ENCODE measurements around the gene TMEM132E.

- TF ChIP-seq PRDM1 (tag by site-specific recombination; IDR thresholded peaks at IDR 0.05) (no peak), ZNF214 (tag by site-specific recombination; IDR thresholded peaks at IDR 0.05; ENCODE audit: borderline replicate concordance) (no peak), CTCF (tag by site-specific recombination; IDR thresholded peaks at IDR 0.05) (no peak), KLF1 (tag by site-specific recombination; IDR thresholded peaks at IDR 0.05) (no peak), ZNF747 (tag by site-specific recombination; IDR thresholded peaks at IDR 0.05) (no peak), ZNF112 (tag by site-specific recombination; IDR thresholded peaks at IDR 0.05) (no peak), ZEB2 (tag by site-specific recombination; IDR thresholded peaks at IDR 0.05) (no peak), ZBTB11 (tag by site-specific recombination; conservative IDR thresholded peaks at IDR 0.05; ENCODE audit: low read depth) (no peak), MEIS1 (CRISPR knock-in tag; IDR thresholded peaks at IDR 0.05; ENCODE audit: borderline replicate concordance) (no peak)
- TF ChIP-seq, protein P1, sequence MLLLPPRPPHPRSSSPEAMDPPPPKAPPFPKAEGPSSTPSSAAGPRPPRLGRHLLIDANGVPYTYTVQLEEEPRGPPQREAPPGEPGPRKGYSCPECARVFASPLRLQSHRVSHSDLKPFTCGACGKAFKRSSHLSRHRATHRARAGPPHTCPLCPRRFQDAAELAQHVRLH (tag by site-specific recombination; IDR thresholded peaks at IDR 0.05), result no peak
- TF ChIP-seq, protein P2, sequence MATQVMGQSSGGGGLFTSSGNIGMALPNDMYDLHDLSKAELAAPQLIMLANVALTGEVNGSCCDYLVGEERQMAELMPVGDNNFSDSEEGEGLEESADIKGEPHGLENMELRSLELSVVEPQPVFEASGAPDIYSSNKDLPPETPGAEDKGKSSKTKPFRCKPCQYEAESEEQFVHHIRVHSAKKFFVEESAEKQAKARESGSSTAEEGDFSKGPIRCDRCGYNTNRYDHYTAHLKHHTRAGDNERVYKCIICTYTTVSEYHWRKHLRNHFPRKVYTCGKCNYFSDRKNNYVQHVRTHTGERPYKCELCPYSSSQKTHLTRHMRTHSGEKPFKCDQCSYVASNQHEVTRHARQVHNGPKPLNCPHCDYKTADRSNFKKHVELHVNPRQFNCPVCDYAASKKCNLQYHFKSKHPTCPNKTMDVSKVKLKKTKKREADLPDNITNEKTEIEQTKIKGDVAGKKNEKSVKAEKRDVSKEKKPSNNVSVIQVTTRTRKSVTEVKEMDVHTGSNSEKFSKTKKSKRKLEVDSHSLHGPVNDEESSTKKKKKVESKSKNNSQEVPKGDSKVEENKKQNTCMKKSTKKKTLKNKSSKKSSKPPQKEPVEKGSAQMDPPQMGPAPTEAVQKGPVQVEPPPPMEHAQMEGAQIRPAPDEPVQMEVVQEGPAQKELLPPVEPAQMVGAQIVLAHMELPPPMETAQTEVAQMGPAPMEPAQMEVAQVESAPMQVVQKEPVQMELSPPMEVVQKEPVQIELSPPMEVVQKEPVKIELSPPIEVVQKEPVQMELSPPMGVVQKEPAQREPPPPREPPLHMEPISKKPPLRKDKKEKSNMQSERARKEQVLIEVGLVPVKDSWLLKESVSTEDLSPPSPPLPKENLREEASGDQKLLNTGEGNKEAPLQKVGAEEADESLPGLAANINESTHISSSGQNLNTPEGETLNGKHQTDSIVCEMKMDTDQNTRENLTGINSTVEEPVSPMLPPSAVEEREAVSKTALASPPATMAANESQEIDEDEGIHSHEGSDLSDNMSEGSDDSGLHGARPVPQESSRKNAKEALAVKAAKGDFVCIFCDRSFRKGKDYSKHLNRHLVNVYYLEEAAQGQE (tag by site-specific recombination; IDR thresholded peaks at IDR 0.05), result no peak
- TF ChIP-seq, protein P3, sequence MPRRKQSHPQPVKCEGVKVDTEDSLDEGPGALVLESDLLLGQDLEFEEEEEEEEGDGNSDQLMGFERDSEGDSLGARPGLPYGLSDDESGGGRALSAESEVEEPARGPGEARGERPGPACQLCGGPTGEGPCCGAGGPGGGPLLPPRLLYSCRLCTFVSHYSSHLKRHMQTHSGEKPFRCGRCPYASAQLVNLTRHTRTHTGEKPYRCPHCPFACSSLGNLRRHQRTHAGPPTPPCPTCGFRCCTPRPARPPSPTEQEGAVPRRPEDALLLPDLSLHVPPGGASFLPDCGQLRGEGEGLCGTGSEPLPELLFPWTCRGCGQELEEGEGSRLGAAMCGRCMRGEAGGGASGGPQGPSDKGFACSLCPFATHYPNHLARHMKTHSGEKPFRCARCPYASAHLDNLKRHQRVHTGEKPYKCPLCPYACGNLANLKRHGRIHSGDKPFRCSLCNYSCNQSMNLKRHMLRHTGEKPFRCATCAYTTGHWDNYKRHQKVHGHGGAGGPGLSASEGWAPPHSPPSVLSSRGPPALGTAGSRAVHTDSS (tag by site-specific recombination; IDR thresholded peaks at IDR 0.05), result no peak
- TF ChIP-seq, protein P4, sequence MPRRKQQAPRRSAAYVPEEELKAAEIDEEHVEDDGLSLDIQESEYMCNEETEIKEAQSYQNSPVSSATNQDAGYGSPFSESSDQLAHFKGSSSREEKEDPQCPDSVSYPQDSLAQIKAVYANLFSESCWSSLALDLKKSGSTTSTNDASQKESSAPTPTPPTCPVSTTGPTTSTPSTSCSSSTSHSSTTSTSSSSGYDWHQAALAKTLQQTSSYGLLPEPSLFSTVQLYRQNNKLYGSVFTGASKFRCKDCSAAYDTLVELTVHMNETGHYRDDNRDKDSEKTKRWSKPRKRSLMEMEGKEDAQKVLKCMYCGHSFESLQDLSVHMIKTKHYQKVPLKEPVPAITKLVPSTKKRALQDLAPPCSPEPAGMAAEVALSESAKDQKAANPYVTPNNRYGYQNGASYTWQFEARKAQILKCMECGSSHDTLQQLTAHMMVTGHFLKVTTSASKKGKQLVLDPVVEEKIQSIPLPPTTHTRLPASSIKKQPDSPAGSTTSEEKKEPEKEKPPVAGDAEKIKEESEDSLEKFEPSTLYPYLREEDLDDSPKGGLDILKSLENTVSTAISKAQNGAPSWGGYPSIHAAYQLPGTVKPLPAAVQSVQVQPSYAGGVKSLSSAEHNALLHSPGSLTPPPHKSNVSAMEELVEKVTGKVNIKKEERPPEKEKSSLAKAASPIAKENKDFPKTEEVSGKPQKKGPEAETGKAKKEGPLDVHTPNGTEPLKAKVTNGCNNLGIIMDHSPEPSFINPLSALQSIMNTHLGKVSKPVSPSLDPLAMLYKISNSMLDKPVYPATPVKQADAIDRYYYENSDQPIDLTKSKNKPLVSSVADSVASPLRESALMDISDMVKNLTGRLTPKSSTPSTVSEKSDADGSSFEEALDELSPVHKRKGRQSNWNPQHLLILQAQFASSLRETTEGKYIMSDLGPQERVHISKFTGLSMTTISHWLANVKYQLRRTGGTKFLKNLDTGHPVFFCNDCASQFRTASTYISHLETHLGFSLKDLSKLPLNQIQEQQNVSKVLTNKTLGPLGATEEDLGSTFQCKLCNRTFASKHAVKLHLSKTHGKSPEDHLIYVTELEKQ (tag by site-specific recombination; IDR thresholded peaks at IDR 0.05; ENCODE audit: borderline replicate concordance), result no peak
- TF ChIP-seq, protein P5, sequence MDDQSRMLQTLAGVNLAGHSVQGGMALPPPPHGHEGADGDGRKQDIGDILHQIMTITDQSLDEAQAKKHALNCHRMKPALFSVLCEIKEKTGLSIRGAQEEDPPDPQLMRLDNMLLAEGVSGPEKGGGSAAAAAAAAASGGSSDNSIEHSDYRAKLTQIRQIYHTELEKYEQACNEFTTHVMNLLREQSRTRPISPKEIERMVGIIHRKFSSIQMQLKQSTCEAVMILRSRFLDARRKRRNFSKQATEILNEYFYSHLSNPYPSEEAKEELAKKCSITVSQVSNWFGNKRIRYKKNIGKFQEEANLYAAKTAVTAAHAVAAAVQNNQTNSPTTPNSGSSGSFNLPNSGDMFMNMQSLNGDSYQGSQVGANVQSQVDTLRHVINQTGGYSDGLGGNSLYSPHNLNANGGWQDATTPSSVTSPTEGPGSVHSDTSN (CRISPR knock-in tag; IDR thresholded peaks at IDR 0.05), result no peak
Observed at GRCh38 chr17:34549966-34550365, 29.4 kb upstream of the TMEM132E start.

Data from HEK293 (cell line).